ENCODE data around the gene TBC1D13. TPM values are rescaled to one million over a fixed set of nuclear protein-coding genes. Genes with fewer than 3 reads are reported as not detected.
A peak's percentile ranks its signal among the peaks of the same experiment; 100 is the strongest.

Gene TBC1D13
- total and polyA plus RNA-seq, 9 of the 15 experiments (the other 6 are each of a cell fraction or from before 2014, with no cell fraction given) = 2.3 to 28.7 (median 11.4) TPM

DNA sequence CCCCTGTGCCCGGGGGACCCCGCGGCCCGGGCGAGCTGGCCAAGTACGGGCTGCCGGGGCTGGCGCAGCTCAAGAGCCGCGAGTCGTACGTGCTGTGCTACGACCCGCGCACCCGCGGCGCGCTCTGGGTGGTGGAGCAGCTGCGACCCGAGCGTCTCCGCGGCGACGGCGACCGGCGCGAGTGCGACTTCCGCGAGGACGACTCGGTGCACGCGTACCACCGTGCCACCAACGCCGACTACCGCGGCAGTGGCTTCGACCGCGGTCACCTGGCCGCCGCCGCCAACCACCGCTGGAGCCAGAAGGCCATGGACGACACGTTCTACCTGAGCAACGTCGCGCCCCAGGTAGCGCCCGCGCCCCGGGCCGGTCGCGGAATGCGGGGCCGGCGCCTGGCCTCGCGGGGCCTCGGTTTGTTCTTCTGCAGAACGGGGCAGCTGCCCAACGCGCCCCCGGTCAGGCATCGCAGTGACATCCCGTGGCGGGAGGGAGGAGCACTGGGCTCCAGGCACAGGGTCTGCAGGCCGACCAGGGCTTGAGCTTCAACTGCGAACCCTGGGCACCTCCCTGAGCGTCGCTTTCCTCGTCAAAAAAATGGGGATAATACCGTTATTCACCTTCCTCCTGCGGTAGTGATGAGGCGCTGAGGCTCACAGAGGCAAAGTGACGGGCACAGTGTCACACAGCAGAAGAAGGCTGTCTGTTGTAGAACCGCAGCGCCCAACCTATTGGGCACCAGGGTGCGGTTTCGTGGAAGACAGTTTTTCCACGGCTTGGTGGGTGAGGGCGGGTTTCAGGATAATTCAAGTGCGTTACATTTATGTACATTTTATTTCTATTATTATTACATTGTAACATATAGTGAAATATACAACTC lies 32.0 kb downstream of the TBC1D13 start (continued):
- TF ChIP-seq, protein P1, sequence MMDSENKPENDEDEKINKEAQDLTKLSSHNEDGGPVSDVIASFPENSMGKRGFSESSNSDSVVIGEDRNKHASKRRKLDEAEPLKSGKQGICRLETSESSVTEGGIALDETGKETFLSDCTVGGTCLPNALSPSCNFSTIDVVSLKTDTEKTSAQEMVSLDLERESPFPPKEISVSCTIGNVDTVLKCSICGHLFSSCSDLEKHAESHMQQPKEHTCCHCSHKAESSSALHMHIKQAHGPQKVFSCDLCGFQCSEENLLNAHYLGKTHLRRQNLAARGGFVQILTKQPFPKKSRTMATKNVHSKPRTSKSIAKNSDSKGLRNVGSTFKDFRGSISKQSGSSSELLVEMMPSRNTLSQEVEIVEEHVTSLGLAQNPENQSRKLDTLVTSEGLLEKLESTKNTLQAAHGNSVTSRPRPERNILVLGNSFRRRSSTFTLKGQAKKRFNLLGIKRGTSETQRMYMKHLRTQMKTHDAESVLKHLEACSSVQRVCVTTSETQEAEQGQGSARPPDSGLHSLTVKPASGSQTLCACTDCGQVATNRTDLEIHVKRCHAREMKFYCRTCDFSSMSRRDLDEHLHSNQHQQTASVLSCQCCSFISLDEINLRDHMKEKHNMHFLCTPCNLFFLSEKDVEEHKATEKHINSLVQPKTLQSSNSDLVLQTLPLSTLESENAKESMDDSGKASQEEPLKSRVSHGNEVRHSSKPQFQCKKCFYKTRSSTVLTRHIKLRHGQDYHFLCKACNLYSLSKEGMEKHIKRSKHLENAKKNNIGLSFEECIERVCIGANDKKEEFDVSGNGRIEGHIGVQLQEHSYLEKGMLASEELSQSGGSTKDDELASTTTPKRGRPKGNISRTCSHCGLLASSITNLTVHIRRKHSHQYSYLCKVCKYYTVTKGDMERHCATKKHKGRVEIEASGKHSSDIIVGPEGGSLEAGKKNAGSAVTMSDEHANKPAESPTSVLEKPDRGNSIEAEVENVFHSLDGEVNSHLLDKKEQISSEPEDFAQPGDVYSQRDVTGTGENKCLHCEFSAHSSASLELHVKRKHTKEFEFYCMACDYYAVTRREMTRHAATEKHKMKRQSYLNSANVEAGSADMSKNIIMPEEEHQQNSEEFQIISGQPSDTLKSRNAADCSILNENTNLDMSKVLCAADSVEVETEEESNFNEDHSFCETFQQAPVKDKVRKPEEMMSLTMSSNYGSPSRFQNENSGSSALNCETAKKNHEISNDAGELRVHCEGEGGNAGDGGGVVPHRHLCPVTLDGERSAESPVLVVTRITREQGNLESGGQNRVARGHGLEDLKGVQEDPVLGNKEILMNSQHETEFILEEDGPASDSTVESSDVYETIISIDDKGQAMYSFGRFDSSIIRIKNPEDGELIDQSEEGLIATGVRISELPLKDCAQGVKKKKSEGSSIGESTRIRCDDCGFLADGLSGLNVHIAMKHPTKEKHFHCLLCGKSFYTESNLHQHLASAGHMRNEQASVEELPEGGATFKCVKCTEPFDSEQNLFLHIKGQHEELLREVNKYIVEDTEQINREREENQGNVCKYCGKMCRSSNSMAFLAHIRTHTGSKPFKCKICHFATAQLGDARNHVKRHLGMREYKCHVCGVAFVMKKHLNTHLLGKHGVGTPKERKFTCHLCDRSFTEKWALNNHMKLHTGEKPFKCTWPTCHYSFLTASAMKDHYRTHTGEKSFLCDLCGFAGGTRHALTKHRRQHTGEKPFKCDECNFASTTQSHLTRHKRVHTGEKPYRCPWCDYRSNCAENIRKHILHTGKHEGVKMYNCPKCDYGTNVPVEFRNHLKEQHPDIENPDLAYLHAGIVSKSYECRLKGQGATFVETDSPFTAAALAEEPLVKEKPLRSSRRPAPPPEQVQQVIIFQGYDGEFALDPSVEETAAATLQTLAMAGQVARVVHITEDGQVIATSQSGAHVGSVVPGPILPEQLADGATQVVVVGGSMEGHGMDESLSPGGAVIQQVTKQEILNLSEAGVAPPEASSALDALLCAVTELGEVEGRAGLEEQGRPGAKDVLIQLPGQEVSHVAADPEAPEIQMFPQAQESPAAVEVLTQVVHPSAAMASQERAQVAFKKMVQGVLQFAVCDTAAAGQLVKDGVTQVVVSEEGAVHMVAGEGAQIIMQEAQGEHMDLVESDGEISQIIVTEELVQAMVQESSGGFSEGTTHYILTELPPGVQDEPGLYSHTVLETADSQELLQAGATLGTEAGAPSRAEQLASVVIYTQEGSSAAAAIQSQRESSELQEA (IDR thresholded peaks at IDR 0.05; ENCODE audit: low read depth) = no peak
- TF ChIP-seq ATF1 (CRISPR knock-in tag; IDR thresholded peaks at IDR 0.05) (no peak), ATF1 (tag; IDR thresholded peaks at IDR 0.05) (peak; percentile 8; the same call in 1 of the 2 replicates), NCOA4 (IDR thresholded peaks at IDR 0.05; ENCODE audit: partially characterized antibody) (no peak), CBFA2T3 (IDR thresholded peaks at IDR 0.05) (no peak), EGR1 (conservative IDR thresholded peaks at IDR 0.05) (no peak; the same call in 1 of the 2 replicates), SMARCA5 (IDR thresholded peaks at IDR 0.05) (no peak), ZNF12 (CRISPR knock-in tag; IDR thresholded peaks at IDR 0.05) (no peak), ZKSCAN3 (CRISPR knock-in tag; IDR thresholded peaks at IDR 0.05) (no peak), ZEB2 (IDR thresholded peaks at IDR 0.05) (0 out of 2 replicates have a peak, but pooled peaks have one; percentile 20)
- TF ChIP-seq, protein P2, sequence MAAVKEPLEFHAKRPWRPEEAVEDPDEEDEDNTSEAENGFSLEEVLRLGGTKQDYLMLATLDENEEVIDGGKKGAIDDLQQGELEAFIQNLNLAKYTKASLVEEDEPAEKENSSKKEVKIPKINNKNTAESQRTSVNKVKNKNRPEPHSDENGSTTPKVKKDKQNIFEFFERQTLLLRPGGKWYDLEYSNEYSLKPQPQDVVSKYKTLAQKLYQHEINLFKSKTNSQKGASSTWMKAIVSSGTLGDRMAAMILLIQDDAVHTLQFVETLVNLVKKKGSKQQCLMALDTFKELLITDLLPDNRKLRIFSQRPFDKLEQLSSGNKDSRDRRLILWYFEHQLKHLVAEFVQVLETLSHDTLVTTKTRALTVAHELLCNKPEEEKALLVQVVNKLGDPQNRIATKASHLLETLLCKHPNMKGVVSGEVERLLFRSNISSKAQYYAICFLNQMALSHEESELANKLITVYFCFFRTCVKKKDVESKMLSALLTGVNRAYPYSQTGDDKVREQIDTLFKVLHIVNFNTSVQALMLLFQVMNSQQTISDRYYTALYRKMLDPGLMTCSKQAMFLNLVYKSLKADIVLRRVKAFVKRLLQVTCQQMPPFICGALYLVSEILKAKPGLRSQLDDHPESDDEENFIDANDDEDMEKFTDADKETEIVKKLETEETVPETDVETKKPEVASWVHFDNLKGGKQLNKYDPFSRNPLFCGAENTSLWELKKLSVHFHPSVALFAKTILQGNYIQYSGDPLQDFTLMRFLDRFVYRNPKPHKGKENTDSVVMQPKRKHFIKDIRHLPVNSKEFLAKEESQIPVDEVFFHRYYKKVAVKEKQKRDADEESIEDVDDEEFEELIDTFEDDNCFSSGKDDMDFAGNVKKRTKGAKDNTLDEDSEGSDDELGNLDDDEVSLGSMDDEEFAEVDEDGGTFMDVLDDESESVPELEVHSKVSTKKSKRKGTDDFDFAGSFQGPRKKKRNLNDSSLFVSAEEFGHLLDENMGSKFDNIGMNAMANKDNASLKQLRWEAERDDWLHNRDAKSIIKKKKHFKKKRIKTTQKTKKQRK (IDR thresholded peaks at IDR 0.05; ENCODE audit: borderline replicate concordance, low read depth, low read length) = no peak
- TF ChIP-seq, protein P3, sequence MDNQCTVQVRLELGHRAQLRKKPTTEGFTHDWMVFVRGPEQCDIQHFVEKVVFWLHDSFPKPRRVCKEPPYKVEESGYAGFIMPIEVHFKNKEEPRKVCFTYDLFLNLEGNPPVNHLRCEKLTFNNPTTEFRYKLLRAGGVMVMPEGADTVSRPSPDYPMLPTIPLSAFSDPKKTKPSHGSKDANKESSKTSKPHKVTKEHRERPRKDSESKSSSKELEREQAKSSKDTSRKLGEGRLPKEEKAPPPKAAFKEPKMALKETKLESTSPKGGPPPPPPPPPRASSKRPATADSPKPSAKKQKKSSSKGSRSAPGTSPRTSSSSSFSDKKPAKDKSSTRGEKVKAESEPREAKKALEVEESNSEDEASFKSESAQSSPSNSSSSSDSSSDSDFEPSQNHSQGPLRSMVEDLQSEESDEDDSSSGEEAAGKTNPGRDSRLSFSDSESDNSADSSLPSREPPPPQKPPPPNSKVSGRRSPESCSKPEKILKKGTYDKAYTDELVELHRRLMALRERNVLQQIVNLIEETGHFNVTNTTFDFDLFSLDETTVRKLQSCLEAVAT (IDR thresholded peaks at IDR 0.05) = no peak
- TF ChIP-seq, protein P4, sequence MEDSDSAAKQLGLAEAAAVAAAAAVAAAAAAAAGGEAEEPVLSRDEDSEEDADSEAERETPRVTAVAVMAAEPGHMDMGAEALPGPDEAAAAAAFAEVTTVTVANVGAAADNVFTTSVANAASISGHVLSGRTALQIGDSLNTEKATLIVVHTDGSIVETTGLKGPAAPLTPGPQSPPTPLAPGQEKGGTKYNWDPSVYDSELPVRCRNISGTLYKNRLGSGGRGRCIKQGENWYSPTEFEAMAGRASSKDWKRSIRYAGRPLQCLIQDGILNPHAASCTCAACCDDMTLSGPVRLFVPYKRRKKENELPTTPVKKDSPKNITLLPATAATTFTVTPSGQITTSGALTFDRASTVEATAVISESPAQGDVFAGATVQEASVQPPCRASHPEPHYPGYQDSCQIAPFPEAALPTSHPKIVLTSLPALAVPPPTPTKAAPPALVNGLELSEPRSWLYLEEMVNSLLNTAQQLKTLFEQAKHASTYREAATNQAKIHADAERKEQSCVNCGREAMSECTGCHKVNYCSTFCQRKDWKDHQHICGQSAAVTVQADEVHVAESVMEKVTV (CRISPR knock-in tag; IDR thresholded peaks at IDR 0.05) = no peak
